Uterus (tissue), 4 donors: ENCODE data around the gene TTC9C. TPM values are rescaled to one million over a fixed set of nuclear protein-coding genes. Genes with fewer than 3 reads are reported as not detected.

Experiments used
- DNase-seq, 2 donors: peaks; one replicate each; pipeline ENCODE4 v3.0.0-alpha.2; 2019 to 2020
- H3K27ac ChIP-seq, 2 donors: fragments of 200-600 bp; sonication (generic); 1 replicate in 1 of 2; 2 replicates in 1 of 2; pipeline ENCODE4 v1.5.1; 2016 to 2018
- H3K27me3 ChIP-seq, 2 donors: fragments of 200-600 bp; sonication (generic); one replicate each; pipeline ENCODE4 v1.5.1; 2018 to 2019; ENCODE audit warnings: control low read depth in 1 of 2
- H3K36me3 ChIP-seq, 2 donors: fragments of 200-600 bp; sonication (generic); one replicate each; pipeline ENCODE4 v1.5.1; 2019; ENCODE audit warnings: control low read depth in 1 of 2
- H3K4me1 ChIP-seq, 2 donors: fragments of 200-600 bp; sonication (generic); one replicate each; pipeline ENCODE4 v1.5.1; 2018 to 2019; ENCODE audit warnings: control low read depth in 1 of 2
- H3K4me3 ChIP-seq, 2 donors: fragments of 200-600 bp; sonication (generic); 1 replicate in 1 of 2; 2 replicates in 1 of 2; pipeline ENCODE4 v1.5.1; 2018 to 2019; ENCODE audit warnings: mild to moderate bottlenecking in 1 of 2
- H3K9me3 ChIP-seq, 2 donors: fragments of 200-600 bp; sonication (generic); one replicate each; pipeline ENCODE4 v1.5.1; 2019; ENCODE audit warnings: control low read depth in 1 of 2
- CTCF ChIP-seq, 4 experiments: fragments of 200-600 bp in 2 of 4; fragments of 450-650 bp in 2 of 4; sonication (generic) in 2 of 4; IDR thresholded peaks; one replicate each; pipeline ENCODE4 v1.5.1; 2016 to 2019; ENCODE audit warnings: antibody characterized with exemption in 4 of 4, mild to moderate bottlenecking in 2 of 4, moderate library complexity in 1 of 4
- POLR2A ChIP-seq, 2 donors: fragments of 450-650 bp; IDR thresholded peaks; one replicate each; pipeline ENCODE4 v1.6.1; 2016; ENCODE audit warnings: antibody characterized with exemption in 2 of 2, mild to moderate bottlenecking in 1 of 2, moderate library complexity in 1 of 2
- intact Hi-C: fragments of 100-400 bp; cut with DNase I; formaldehyde crosslinking; loops from one replicate; pipeline ENCODE4 v1.15.1; 2023; ENCODE audit warnings: low total_unique reads
- total RNA-seq, 4 donors: library from RNA; depleted of rRNA in 3 of 4; stranded (reverse); fragments of >200 nt in 3 of 4; gene quantifications; one replicate each; pipeline versions ENCODE4 v1.1.0 to v1.2.4, GENCODE V29; 2014 to 2023
- donor health status: DM: yes; HTN: yes; CAD: no.

TTC9C gene
- total RNA-seq, 4 donors from 2014 or later: 1.3 to 32.4 (median 16.3) TPM

- Histone ChIP-seq H3K4me3 (peak within 1 kb of the TSS; percentile 47 to 71), H3K4me1 (peaks cover 9 to 22% of the 10 kb centered on the region in 2 donors), H3K27me3 (no peaks in the 10 kb centered on the region), H3K9me3 (no peaks in the 10 kb centered on the region), H3K27ac (peak within 1 kb of the TSS; percentile 89 to 94), H3K36me3 (no peaks in the 10 kb centered on the region)
- TF ChIP-seq POLR2A (IDR thresholded peaks at IDR 0.05) (no peak), CTCF (IDR thresholded peaks at IDR 0.05) (no peak)
- DNase-seq: no peak
- intact Hi-C loops: no loop called here
These were observed 20.9 kb upstream of the TTC9C start, which contains the start of the genes BSCL2 and GNG3 for GRCh38 chr11:62707277-62707861. BSCL2 (minus strand) TSS chr11:62707424; CDS start chr11:62707195, 229 bp downstream. GNG3 (plus strand) TSS chr11:62707676; CDS start chr11:62708296, 620 bp downstream.

GRCh38 chr11:62708392-62708791, 19.9 kb upstream of the TTC9C start:
- intact Hi-C loops: no loop called here
- peaks cover 9 to 22% of the 10 kb centered on the region in 2 donors for H3K4me1 ChIP-seq
- no peaks in the 10 kb centered on the region for H3K9me3 ChIP-seq
- peak overlapping the region in 1 of 2 donors; percentile 49 for H3K4me3 ChIP-seq
- no peaks in the 10 kb centered on the region for H3K36me3 ChIP-seq
- TF ChIP-seq POLR2A (IDR thresholded peaks at IDR 0.05): no peak
- no peak for TF ChIP-seq CTCF (IDR thresholded peaks at IDR 0.05)
- H3K27ac ChIP-seq: peak overlapping the region; percentile 89 to 94
- no peaks in the 10 kb centered on the region for H3K27me3 ChIP-seq
- peak; percentile 39 to 40 for DNase-seq

GRCh38 chr11:62708793-62709192, 19.5 kb upstream of the TTC9C start:
- intact Hi-C loops: no loop called here
- TF ChIP-seq CTCF (IDR thresholded peaks at IDR 0.05) (no peak), POLR2A (IDR thresholded peaks at IDR 0.05) (no peak)
- Histone ChIP-seq H3K27ac (peak overlapping the region; percentile 89 to 94), H3K4me3 (peak overlapping the region; percentile 49 to 54), H3K36me3 (no peaks in the 10 kb centered on the region), H3K9me3 (no peaks in the 10 kb centered on the region), H3K4me1 (peaks cover 9 to 22% of the 10 kb centered on the region in 2 donors), H3K27me3 (no peaks in the 10 kb centered on the region)
- DNase-seq: peak; percentile 37 to 53

GRCh38 chr11:62709247-62710000, 18.9 kb upstream of the TTC9C start:
- intact Hi-C loops: no loop called here
- H3K27ac ChIP-seq: peak overlapping the region; percentile 89 to 94
- no peaks in the 10 kb centered on the region for H3K27me3 ChIP-seq
- no peaks in the 10 kb centered on the region for H3K36me3 ChIP-seq
- peaks cover 9 to 22% of the 10 kb centered on the region in 2 donors for H3K4me1 ChIP-seq
- no peaks in the 10 kb centered on the region for H3K9me3 ChIP-seq
- H3K4me3 ChIP-seq: peak overlapping the region; percentile 49 to 54
- TF ChIP-seq POLR2A (IDR thresholded peaks at IDR 0.05) (peak; percentile 60 to 64), CTCF (IDR thresholded peaks at IDR 0.05) (peak in 3 of 4 experiments; percentile 28 to 33 (median 31))
- peak; percentile 98 to 99 for DNase-seq

- no peak for DNase-seq
- Histone ChIP-seq H3K36me3 (no peaks in the 10 kb centered on the region), H3K27me3 (no peaks in the 10 kb centered on the region), H3K4me1 (peaks cover 9 to 22% of the 10 kb centered on the region in 2 donors), H3K4me3 (peak overlapping the region; percentile 49 to 54), H3K9me3 (no peaks in the 10 kb centered on the region), H3K27ac (peak overlapping the region; percentile 89 to 94)
- intact Hi-C loops: no loop called here
- no peak for TF ChIP-seq POLR2A (IDR thresholded peaks at IDR 0.05)
- no peak for TF ChIP-seq CTCF (IDR thresholded peaks at IDR 0.05)
These were observed 18.3 kb upstream of the TTC9C start for GRCh38 chr11:62710001-62710345.
